MCF 10A (cell line): ENCODE results near the gene NCBP1. TPM values are rescaled to one million over a fixed set of nuclear protein-coding genes. Genes with fewer than 3 reads are reported as not detected.

Experiments
- BruUV-seq: library from RNA; stranded (reverse); fragments of 400-500 nt; replicated peaks from 2 replicates; lab custom pipeline; 2021; lab: Mats Ljungman, UMichigan
- CTCF ChIA-PET: fragments of 300-600 bp; sonication (Branson Sonifier 250); formaldehyde crosslinking; extraction: SDS; loops from one replicate; lab custom pipeline; 2021; ENCODE audit warnings: antibody characterized with exemption, inconsistent platforms; lab: Yijun Ruan, JAX
- POLR2A ChIA-PET: fragments of 300-600, 350-650 bp; sonication (Branson Sonifier 250); formaldehyde crosslinking; extraction: SDS; loops from one replicate; lab custom pipeline; 2020; ENCODE audit warnings: antibody characterized with exemption, inconsistent platforms; lab: Yijun Ruan, JAX
- DNase-seq: peaks from one replicate; pipeline ENCODE4 v3.0.0-alpha.2; 2018; ENCODE audit not compliant: unreplicated experiment
- H3K27ac Mint-ChIP-seq: one replicate; pipeline ENCODE4 v1.8.0; 2022; ENCODE audit warnings: mild to moderate bottlenecking, low read depth, mixed read lengths; ENCODE audit not compliant: unreplicated experiment
- H3K27me3 Mint-ChIP-seq: one replicate; pipeline ENCODE4 v1.8.0; 2022; ENCODE audit warnings: mixed read lengths; ENCODE audit not compliant: insufficient read depth, unreplicated experiment
- H3K36me3 Mint-ChIP-seq: one replicate; pipeline ENCODE4 v1.8.0; 2022; ENCODE audit warnings: mild to moderate bottlenecking, moderate library complexity, mixed read lengths; ENCODE audit not compliant: insufficient read depth, unreplicated experiment
- H3K4me1 Mint-ChIP-seq: one replicate; pipeline ENCODE4 v1.8.0; 2022; ENCODE audit warnings: mixed read lengths; ENCODE audit not compliant: insufficient read depth, unreplicated experiment
- H3K4me3 Mint-ChIP-seq: one replicate; pipeline ENCODE4 v1.8.0; 2022; ENCODE audit warnings: mild to moderate bottlenecking, moderate library complexity, mixed read lengths; ENCODE audit not compliant: unreplicated experiment
- H3K9me3 Mint-ChIP-seq: one replicate; pipeline ENCODE4 v1.8.0; 2022; ENCODE audit warnings: mixed read lengths; ENCODE audit not compliant: unreplicated experiment
- CTCF ChIP-seq: fragments of 200-600 bp; IDR thresholded peaks from one replicate; pipeline ENCODE4 v1.8.0; 2022; ENCODE audit warnings: antibody characterized with exemption, mild to moderate bottlenecking; ENCODE audit not compliant: unreplicated experiment
- intact Hi-C: fragments of 100-400 bp; cut with micrococcal nuclease; formaldehyde crosslinking; loops from 2 replicates; pipeline ENCODE4 v1.14.1; 2022
- total RNA-seq: library from RNA; stranded (reverse); gene quantifications from 2 replicates; pipeline ENCODE4 v1.2.3, GENCODE V29; 2022

Gene NCBP1
- total RNA-seq, 1 experiment from 2014 or later: 38.7 TPM

DNA sequence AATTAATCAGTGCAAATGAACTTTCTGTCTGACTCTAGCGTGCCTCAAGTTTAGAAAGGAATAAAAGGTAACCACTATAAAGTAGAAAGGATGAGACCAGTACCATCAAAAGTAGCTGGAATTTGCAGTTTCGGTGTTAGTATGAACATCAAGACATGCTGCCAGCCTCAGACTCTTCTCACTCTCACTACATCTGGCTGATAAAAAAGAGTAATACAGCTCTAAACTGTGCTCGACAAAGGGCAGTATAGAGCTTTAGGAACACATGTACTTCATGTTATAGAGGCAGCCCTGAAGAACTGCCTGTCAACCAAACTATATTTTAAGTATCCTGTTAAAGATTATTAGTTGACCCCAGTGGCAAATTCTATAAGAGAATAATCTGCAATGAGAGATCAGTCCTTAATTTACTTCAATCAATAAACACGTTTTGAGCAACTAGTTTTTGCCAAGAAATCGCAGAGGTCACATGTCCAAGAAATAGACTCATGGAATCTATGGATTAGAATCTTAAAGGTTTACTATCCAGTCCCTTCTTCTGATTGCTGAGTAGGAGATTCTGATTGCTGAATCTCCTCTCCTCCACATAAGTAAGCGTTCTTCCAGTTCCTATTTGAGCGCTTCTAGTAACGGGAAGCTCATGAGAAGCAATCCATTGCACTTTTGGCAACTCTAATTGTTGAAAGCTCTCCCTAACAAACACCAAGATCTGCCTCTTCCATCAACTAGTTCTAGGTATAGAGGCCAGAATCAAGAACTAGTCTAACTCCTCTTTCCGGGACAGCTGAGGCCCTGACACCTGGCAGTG is 62.6 kb downstream of the NCBP1 start:
- intact Hi-C loops: no loop called here
- H3K36me3 Mint-ChIP-seq: peaks cover 25% of the 10 kb centered on the region
- H3K4me1 Mint-ChIP-seq: peaks cover 38% of the 10 kb centered on the region
- H3K9me3 Mint-ChIP-seq: no peaks in the 10 kb centered on the region
- H3K27me3 Mint-ChIP-seq: no peaks in the 10 kb centered on the region
- H3K27ac Mint-ChIP-seq: peak overlapping the region; percentile 80
- TF ChIP-seq CTCF: no peak
- no peak for DNase-seq
- TSS peak; percentile 23 for BruUV-seq
- peak overlapping the region; percentile 86 for H3K4me3 Mint-ChIP-seq
- POLR2A ChIA-PET: interaction anchor here (0.6 to 5.2 kb wide), 18 partner anchors 9 to 558 kb away, joined by 3 to 47 read pairs (median 6); partner anchors contain the start of genes NCBP1, TRMO and TSTD2
- CTCF ChIA-PET: interaction anchor here (0.5 to 0.8 kb wide), 4 partner anchors 22 to 257 kb away, joined by 3 read pairs; no protein-coding TSS in a partner anchor

DNA sequence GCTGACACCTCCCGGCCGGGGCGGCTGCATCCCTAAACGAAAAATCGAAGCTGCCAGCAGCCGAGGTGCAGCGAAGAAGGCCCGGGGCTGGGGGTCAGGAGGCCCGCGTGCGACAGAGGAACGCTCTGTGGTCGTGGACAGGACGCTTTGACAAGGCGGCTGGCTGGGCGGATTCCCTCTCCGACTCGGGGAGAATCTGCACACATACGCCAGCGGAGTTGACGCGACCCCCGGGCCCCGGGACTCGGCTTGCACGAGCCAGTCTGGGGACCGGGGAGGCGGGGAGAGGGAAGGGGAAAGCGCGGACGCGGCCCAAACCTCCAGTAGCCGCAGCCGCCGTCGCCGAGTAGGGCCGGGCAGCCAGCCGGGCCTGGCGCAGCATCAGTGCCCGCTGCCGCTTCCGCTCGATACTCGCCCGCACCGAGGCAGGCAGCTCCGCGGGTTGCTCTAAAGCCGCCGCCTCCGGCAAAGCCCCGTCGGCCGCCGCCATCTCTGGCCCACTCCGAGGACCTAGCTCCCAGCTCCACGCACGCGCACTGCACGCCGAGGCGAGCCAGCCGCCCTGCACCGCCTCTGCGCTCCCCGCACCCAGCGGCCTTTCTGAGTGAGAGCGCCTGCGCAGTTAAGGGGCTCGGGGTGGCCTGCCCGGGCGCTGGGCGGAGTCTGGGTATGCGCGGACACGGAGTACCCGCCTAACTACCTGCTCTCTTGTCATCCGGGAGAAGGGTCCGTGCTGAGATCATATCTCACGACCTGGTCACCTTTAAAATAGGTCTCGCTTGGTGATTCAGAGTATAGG is 63.4 kb downstream of the NCBP1 start, which contains the start of gene XPA:
Gene XPA, minus strand, starts transcription at position 538 of the 799 bp plus-strand sequence. Its CDS starts 48 bp downstream, at position 490.
- H3K27me3 Mint-ChIP-seq: no peaks in the 10 kb centered on the region

DNA sequence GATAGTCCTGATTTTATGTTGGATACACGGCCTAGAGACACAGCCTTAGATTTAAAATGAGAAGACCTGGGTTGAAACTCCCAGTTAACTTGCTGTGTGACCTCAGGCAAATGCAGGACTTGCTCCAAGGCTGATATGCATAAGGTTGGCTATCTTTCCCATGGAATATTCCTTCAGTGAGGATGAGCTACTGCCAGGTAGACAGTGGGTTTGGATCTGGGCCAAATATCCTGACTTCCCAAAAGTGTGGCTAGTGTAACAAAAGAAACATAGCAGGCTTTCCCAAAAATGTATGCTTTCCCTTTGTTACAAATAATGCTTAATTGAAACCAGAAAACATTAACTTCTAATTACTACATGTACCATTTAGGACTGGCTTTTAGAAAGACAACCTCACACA is 64.2 kb downstream of the NCBP1 start:
- Mint-ChIP-seq H3K27ac (peak overlapping the region; percentile 80), H3K4me1 (peaks cover 40% of the 10 kb centered on the region), H3K27me3 (no peaks in the 10 kb centered on the region), H3K36me3 (peaks cover 14% of the 10 kb centered on the region), H3K9me3 (no peaks in the 10 kb centered on the region), H3K4me3 (peak overlapping the region; percentile 86)
- no peak for TF ChIP-seq CTCF
- intact Hi-C loops: no loop called here
- peak; percentile 27 for DNase-seq
- BruUV-seq: no TSS peak
- CTCF ChIA-PET: interaction anchor here (0.5 to 3.0 kb wide), 2 partner anchors 203 to 226 kb away, joined by 4 to 10 read pairs; no protein-coding TSS in a partner anchor
- POLR2A ChIA-PET: interaction anchor here (0.6 to 5.2 kb wide), 13 partner anchors 11 to 556 kb away, joined by 3 to 47 read pairs (median 8); partner anchors contain the start of genes ANP32B, NCBP1, TRMO and TSTD2

More for the DNA sequence above, 63.4 kb downstream of the NCBP1 start, which contains the start of gene XPA:
- H3K4me1 Mint-ChIP-seq: peaks cover 38% of the 10 kb centered on the region
- peaks cover 19% of the 10 kb centered on the region for H3K36me3 Mint-ChIP-seq
- H3K9me3 Mint-ChIP-seq: no peaks in the 10 kb centered on the region
- BruUV-seq: no TSS peak
- H3K4me3 Mint-ChIP-seq: peak within 1 kb of the TSS; percentile 86
- DNase-seq: peak; percentile 96
- intact Hi-C loops: no loop called here
- peak within 1 kb of the TSS; percentile 80 for H3K27ac Mint-ChIP-seq
- no peak for TF ChIP-seq CTCF
- POLR2A ChIA-PET: interaction anchor here (0.6 to 5.2 kb wide), 20 partner anchors 9 to 557 kb away, joined by 3 to 47 read pairs (median 6); partner anchors contain the start of genes ANP32B, NCBP1, TRMO and TSTD2
- CTCF ChIA-PET: interaction anchor here (0.8 to 3.0 kb wide), 3 partner anchors 204 to 256 kb away, joined by 3 to 10 read pairs (median 3); no protein-coding TSS in a partner anchor
